ENCODE results near the gene DCLK3. TPM values are rescaled to one million over a fixed set of nuclear protein-coding genes. Genes with fewer than 3 reads are reported as not detected.

DCLK3 gene
- total RNA-seq, 1 experiment from 2014 or later: 1.4 TPM

DNA sequence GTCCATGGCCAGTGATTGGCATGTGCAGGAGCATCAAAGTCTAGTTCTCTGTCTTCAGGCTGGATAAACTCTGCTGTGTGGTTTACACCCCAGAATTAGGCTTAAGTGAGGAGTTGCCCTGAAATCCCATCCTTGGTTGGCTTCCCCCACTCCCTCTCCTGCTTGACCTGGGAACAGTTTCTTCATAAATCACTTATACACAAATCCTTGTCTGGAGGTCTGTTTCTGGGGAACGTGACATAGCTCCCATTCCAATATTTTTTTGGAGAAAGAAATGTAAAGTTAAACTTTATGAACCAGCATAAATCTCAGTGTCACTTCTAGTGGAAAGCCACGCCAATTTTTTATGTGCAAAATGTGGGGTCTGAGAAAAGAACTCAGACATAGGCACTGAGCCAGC, 98.2 kb downstream of the DCLK3 start:
- no peak overlapping the region for H3K18ac ChIP-seq (ENCODE audit: insufficient read length, low read depth, low read length)
- no peaks in the 10 kb centered on the region for H3K27me3 ChIP-seq (ENCODE audit: insufficient read depth, low read length)
- H2BK5ac ChIP-seq (ENCODE audit: insufficient read length, low read length): no peak overlapping the region
- no peak overlapping the region for H2BK120ac ChIP-seq (ENCODE audit: low read depth, low read length, poor library complexity, severe bottlenecking)
- no peak overlapping the region for H3K4me2 ChIP-seq (ENCODE audit: insufficient read depth, insufficient read length, low read length)
- H3K36me3 Mint-ChIP-seq (ENCODE audit: insufficient read depth in 1 of 3, low read depth in 3 of 3): no peaks in the 10 kb centered on the region
- no peak overlapping the region for H2BK15ac ChIP-seq (ENCODE audit: low read depth, low read length)
- TF ChIP-seq, protein P1, sequence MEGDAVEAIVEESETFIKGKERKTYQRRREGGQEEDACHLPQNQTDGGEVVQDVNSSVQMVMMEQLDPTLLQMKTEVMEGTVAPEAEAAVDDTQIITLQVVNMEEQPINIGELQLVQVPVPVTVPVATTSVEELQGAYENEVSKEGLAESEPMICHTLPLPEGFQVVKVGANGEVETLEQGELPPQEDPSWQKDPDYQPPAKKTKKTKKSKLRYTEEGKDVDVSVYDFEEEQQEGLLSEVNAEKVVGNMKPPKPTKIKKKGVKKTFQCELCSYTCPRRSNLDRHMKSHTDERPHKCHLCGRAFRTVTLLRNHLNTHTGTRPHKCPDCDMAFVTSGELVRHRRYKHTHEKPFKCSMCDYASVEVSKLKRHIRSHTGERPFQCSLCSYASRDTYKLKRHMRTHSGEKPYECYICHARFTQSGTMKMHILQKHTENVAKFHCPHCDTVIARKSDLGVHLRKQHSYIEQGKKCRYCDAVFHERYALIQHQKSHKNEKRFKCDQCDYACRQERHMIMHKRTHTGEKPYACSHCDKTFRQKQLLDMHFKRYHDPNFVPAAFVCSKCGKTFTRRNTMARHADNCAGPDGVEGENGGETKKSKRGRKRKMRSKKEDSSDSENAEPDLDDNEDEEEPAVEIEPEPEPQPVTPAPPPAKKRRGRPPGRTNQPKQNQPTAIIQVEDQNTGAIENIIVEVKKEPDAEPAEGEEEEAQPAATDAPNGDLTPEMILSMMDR (conservative IDR thresholded peaks at IDR 0.05): no peak
- no peak overlapping the region for H3K4ac ChIP-seq (ENCODE audit: low read depth, low read length)
- no peak overlapping the region for H3K56ac ChIP-seq (ENCODE audit: insufficient read length, low read depth, low read length)
- no peak overlapping the region for H3K27ac ChIP-seq (ENCODE audit: insufficient read length, low read depth, low read length)
- no peak overlapping the region for H2AK5ac ChIP-seq (ENCODE audit: insufficient read length, low read length)
- H3K27me3 Mint-ChIP-seq (ENCODE audit: low read depth): no peaks in the 10 kb centered on the region
- no peak overlapping the region for H4K8ac ChIP-seq (replicated peaks; ENCODE audit: insufficient read length, low read depth, low read length)
- H3K23ac ChIP-seq (ENCODE audit: insufficient read length, low read depth, low read length): no peak overlapping the region
- DNase-seq: no peak
- H2AFZ ChIP-seq (ENCODE audit: low read length): no peak overlapping the region
- no peak overlapping the region for H4K5ac ChIP-seq (ENCODE audit: insufficient read length, low read depth, low read length)
- H3K4me3 Mint-ChIP-seq: no peak overlapping the region
- no peaks in the 10 kb centered on the region; a peak in 2 of 5 replicates for H3K9me3 Mint-ChIP-seq
- H3K4me1 ChIP-seq (ENCODE audit: insufficient read depth, low read length): no peaks in the 10 kb centered on the region
- no peaks in the 10 kb centered on the region for H3K9me3 ChIP-seq (ENCODE audit: control insufficient read depth, low read depth, low read length)
- no CpG with 5 or more reads among the region's 2 CpGs for WGBS (ENCODE audit: extremely low coverage, insufficient read length, low lambda C conversion rate)
- H3K79me2 ChIP-seq (ENCODE audit: insufficient read depth, low read length): no peaks in the 10 kb centered on the region
- no peak overlapping the region for H3K14ac ChIP-seq (ENCODE audit: insufficient read depth, low read length)
- H4K20me1 ChIP-seq (ENCODE audit: control insufficient read depth, insufficient read depth, insufficient read length): no peaks in the 10 kb centered on the region
- H3K9ac ChIP-seq (ENCODE audit: extremely low read depth, insufficient read length, low read length): no peak overlapping the region
- H3K79me1 ChIP-seq (ENCODE audit: insufficient read depth, low read depth, low read length, poor library complexity, severe bottlenecking): no peaks in the 10 kb centered on the region
- H2BK20ac ChIP-seq (ENCODE audit: low read depth, low read length, poor library complexity, severe bottlenecking): no peak overlapping the region
- H3K23me2 ChIP-seq (ENCODE audit: insufficient read length, low read depth, low read length, poor library complexity, severe bottlenecking): no peaks in the 10 kb centered on the region
- no peak overlapping the region for H4K91ac ChIP-seq (ENCODE audit: insufficient read length, low read depth, low read length)
- peaks cover 0 to 4% of the 10 kb centered on the region in 2 experiments; a peak in 1 of 4 replicates for H3K4me1 Mint-ChIP-seq
- no peak overlapping the region for H3T11ph ChIP-seq (ENCODE audit: low read length)
- no peak overlapping the region for H3K27ac Mint-ChIP-seq
- no peak overlapping the region for H2BK12ac ChIP-seq (ENCODE audit: insufficient read length, low read depth, low read length)

Data from H9 (cell line).